Brain pericyte (primary cell): ENCODE results near the gene STPG4.

Source experiments
- DNase-seq: peaks from one replicate; pipeline ENCODE4 v3.0.0-alpha.2; 2012; ENCODE audit warnings: low read depth, low spot score

STPG4 gene

GRCh38 chr2:47056374-47056773 lies 98.7 kb downstream of the STPG4 start:
- DNase-seq, result peak; percentile 62

- DNase-seq, result no peak
These were observed 100.2 kb downstream of the STPG4 start for GRCh38 chr2:47054868-47055267.

- no peak for DNase-seq
These were observed 101.0 kb downstream of the STPG4 start for GRCh38 chr2:47054036-47054555.

DNA sequence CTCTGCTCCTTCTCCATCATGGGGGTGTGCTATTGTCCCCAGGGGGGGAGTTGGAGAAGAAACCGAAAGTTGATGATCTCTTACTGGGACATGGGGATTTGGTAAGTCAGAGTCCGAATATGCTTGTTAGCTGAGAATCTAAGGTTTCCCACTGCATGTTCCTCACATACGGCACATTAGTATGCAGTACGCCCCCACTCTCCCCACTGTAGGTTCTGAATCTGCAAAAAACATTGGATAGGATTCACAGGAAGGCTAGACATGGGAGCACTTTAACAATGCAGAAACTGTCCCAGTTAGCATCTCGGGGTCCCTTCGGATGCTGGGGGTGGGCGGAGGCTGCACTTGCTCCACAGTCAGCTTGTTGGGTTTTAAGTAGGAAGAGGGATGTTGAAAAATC lies 102.3 kb downstream of the STPG4 start:
- DNase-seq, result no peak

GRCh38 chr2:47051562-47051961 lies 103.5 kb downstream of the STPG4 start:
- no peak for DNase-seq

DNA sequence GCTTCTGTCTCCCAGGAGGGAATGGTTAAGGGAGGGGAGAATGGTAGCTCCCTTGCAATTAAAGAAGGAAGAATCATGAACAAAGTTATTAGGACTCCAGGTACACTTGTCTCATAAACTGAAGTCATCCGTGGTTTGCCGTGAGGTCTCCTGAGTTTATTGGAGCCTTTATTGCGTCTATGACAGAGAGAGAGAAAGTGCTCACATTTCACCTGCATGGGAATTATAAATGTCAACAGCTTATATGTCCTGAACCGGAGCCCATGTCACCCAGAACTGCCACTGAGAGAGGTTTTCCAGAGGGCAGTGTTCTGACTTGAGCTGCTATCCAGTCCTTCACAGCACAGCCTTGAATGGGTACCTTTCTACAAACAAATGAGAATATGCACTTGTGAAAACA lies 104.3 kb downstream of the STPG4 start:
- no peak for DNase-seq

GRCh38 chr2:47050021-47050760 lies 104.9 kb downstream of the STPG4 start:
- no peak for DNase-seq

DNA sequence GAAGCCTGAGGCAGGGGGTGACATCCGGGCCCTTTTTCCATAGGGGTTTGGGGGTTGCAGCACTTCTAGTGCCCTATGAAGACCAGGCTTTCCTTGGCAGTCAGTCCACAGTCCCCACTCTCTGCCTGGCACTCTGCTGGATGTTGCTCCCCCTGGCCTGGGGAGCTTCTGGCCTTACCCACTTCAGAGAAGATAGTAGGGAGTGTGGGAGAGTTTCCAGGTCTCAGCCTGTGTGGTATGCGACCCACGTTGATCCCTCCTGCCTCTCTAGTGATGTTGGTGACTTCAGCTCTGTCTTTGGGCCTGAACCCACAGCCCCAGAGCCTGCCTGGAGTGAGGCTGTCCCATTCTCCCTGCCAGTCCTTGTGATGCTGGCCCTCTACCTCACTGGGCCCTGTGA lies 105.6 kb downstream of the STPG4 start:
- DNase-seq, result no peak

GRCh38 chr2:47048801-47049480 lies 106.2 kb downstream of the STPG4 start:
- DNase-seq, result no peak

GRCh38 chr2:47046271-47046670 lies 108.8 kb downstream of the STPG4 start:
- DNase-seq, result no peak

- no peak for DNase-seq
These were observed 111.2 kb downstream of the STPG4 start for GRCh38 chr2:47043891-47044239.

GRCh38 chr2:47043142-47043890 lies 111.8 kb downstream of the STPG4 start:
- peak; percentile 47 for DNase-seq

GRCh38 chr2:47041891-47042684 lies 113.0 kb downstream of the STPG4 start:
- DNase-seq, result no peak

GRCh38 chr2:47041063-47041462 lies 114.0 kb downstream of the STPG4 start:
- no peak for DNase-seq

DNA sequence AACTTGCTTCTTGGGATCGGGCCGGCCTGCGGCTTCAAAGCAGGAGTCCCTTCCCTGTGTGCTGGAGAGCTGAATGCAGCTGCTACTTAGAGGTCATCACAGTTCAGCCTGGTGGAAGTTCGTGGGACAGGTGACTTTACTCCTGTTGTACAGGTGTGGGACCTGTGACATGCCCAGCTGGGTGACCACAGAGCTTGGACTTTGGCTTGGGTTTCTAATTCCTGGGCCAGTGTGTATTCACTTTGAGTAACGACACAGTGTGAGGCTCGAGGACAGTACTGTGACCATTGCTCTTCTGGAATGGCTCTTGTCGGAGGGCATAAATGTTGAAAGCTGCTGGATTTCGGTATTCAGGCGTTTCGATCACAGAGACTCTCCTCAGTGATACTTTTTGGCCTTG lies 114.5 kb downstream of the STPG4 start:
- no peak for DNase-seq

GRCh38 chr2:47039913-47040562 lies 115.1 kb downstream of the STPG4 start:
- no peak for DNase-seq

- DNase-seq, result no peak
These were observed 115.6 kb downstream of the STPG4 start for GRCh38 chr2:47039489-47039870.

- no peak for DNase-seq
These were observed 116.2 kb downstream of the STPG4 start for GRCh38 chr2:47038656-47039488.

- DNase-seq, result no peak
These were observed 117.4 kb downstream of the STPG4 start for GRCh38 chr2:47037678-47038077.
